Right cardiac atrium (tissue), 5 donors: ENCODE measurements around the gene SCAPER. TPM values are rescaled to one million over a fixed set of nuclear protein-coding genes. Genes with fewer than 3 reads are reported as not detected.
"Not testable (repeated sequence)": the region's sequence is repeated elsewhere in the genome, so short reads cannot be mapped to it uniquely, and the experiment has no call there.

Source experiments
- ATAC-seq, 2 donors: fragments of 200-7000 bp; cut with Tn5 transposase; one replicate each; pipeline versions ENCODE4 v1.8.0 to v1.9.1; 2020; ENCODE audit warnings: moderate library complexity in 2 of 2, mild to moderate bottlenecking in 1 of 2
- DNase-seq, 3 donors: peaks; one replicate each; pipeline ENCODE4 v3.0.0-alpha.2; 2020
- H3K27ac ChIP-seq: one replicate; pipeline ENCODE4 v1.5.1; 2013; ENCODE audit warnings: mild to moderate bottlenecking, low read length, control low read depth, moderate library complexity
- H3K27me3 ChIP-seq: one replicate; pipeline ENCODE4 v1.6.1; 2013; ENCODE audit not compliant: control insufficient read depth, insufficient read depth
- H3K4me1 ChIP-seq: one replicate; pipeline ENCODE4 v1.6.1; 2013; ENCODE audit warnings: low read length; ENCODE audit not compliant: control insufficient read depth, insufficient read depth
- H3K4me3 ChIP-seq: one replicate; pipeline ENCODE4 v1.5.1; 2013; ENCODE audit warnings: low read length, control low read depth
- H3K9me3 ChIP-seq: one replicate; pipeline ENCODE4 v1.6.1; 2013; ENCODE audit warnings: low read length; ENCODE audit not compliant: control insufficient read depth
- WGBS: extraction: QIAGEN DNeasy Blood & Tissue Kit; methylation state at CpG from one replicate; pipeline ENCODE4 v1.1.7; 2013; 5-methylcytosine and 5-hydroxymethylcytosine counted together
- intact Hi-C, 4 donors: fragments of 100-400 bp; cut with DNase I; formaldehyde crosslinking; loops; one replicate each; pipeline versions ENCODE4 v1.11.0 to v1.14.0; 2022 to 2023
- polyA plus RNA-seq: library from polyadenylated mRNA; stranded (reverse); fragments of 200-250 nt; gene quantifications from one replicate; pipeline ENCODE4 v1.2.3, GENCODE V29; 2013
- total RNA-seq, 4 donors: library from RNA; stranded (reverse); fragmentation: NEBNext Ultra II Directional; extraction: Animal tissue kit (Norgen Biotek cat#: 25700); gene quantifications; one replicate each; pipeline ENCODE4 v1.2.1, GENCODE V29; 2021
- donor health status: healthy with polysubstance abuse.
- donor health status: DM: no; HTN: yes; CAD: no.
- donor health status: DM: no; HTN: no; CAD: no.
- donor health status: DM: no; HTN: yes; CAD: no; lungs with severe emphysema.
- donor health status: DM: yes; HTN: yes; CAD: no.

The SCAPER gene
- total and polyA plus RNA-seq, 5 donors: 16.3 to 43.5 (median 36.3) TPM

GRCh38 chr15:76860201-76860600, 44.9 kb downstream of the SCAPER start:
- intact Hi-C loops: loop anchor here in 1 of 4 donors (10.0 kb wide), 1 partner anchor 665 kb away; no protein-coding TSS in a partner anchor
- Histone ChIP-seq H3K4me3 (no peak overlapping the region), H3K27me3 (no peaks in the 10 kb centered on the region), H3K9me3 (no peaks in the 10 kb centered on the region), H3K27ac (no peak overlapping the region), H3K4me1 (no peaks in the 10 kb centered on the region)
- no peak for ATAC-seq
- DNase-seq: no peak

- H3K4me3 ChIP-seq, H3K4me1 ChIP-seq, intact Hi-C loops, H3K27ac ChIP-seq, ATAC-seq, H3K9me3 ChIP-seq, H3K27me3 ChIP-seq, DNase-seq: not testable (repeated sequence)
Measured at GRCh38 chr15:76850367-76850766, 54.8 kb downstream of the SCAPER start.

- Histone ChIP-seq H3K4me3 (no peak overlapping the region), H3K27ac (no peak overlapping the region), H3K9me3 (no peaks in the 10 kb centered on the region), H3K4me1 (no peaks in the 10 kb centered on the region), H3K27me3 (no peaks in the 10 kb centered on the region)
- DNase-seq (no peak), ATAC-seq (no peak)
- WGBS: 84% methylated on average over 1 of the region's 1 CpG
- intact Hi-C loops: no loop called here
Measured at GRCh38 chr15:76846782-76847181, 58.4 kb downstream of the SCAPER start.

GRCh38 chr15:76844096-76844495, 61.0 kb downstream of the SCAPER start:
- intact Hi-C loops: no loop called here
- Histone ChIP-seq H3K4me1 (no peaks in the 10 kb centered on the region), H3K27me3 (no peaks in the 10 kb centered on the region), H3K4me3 (no peak overlapping the region), H3K9me3 (no peaks in the 10 kb centered on the region), H3K27ac (no peak overlapping the region)
- DNase-seq: no peak
- WGBS: 76% methylated on average over 3 of the region's 3 CpGs
- no peak for ATAC-seq

GRCh38 chr15:76843269-76843668, 61.9 kb downstream of the SCAPER start:
- 87% methylated on average over 1 of the region's 1 CpG for WGBS
- no peaks in the 10 kb centered on the region for H3K27me3 ChIP-seq
- ATAC-seq (no peak), DNase-seq (no peak)
- H3K4me3 ChIP-seq: no peak overlapping the region
- intact Hi-C loops: no loop called here
- peaks cover 2% of the 10 kb centered on the region for H3K4me1 ChIP-seq
- H3K27ac ChIP-seq: no peak overlapping the region
- H3K9me3 ChIP-seq: no peaks in the 10 kb centered on the region

GRCh38 chr15:76840830-76841460, 64.2 kb downstream of the SCAPER start:
- no peak overlapping the region for H3K4me3 ChIP-seq
- ATAC-seq: no peak
- H3K9me3 ChIP-seq: no peaks in the 10 kb centered on the region
- no peak overlapping the region for H3K27ac ChIP-seq
- intact Hi-C loops: no loop called here
- no peaks in the 10 kb centered on the region for H3K27me3 ChIP-seq
- peaks cover 2% of the 10 kb centered on the region for H3K4me1 ChIP-seq
- no peak for DNase-seq
- WGBS: 60% methylated on average over 5 of the region's 5 CpGs

- H3K27me3 ChIP-seq: no peaks in the 10 kb centered on the region
- no peak overlapping the region for H3K27ac ChIP-seq
- peaks cover 2% of the 10 kb centered on the region for H3K4me1 ChIP-seq
- ATAC-seq: no peak
- intact Hi-C loops: no loop called here
- WGBS: 74% methylated on average over 3 of the region's 3 CpGs
- DNase-seq: no peak
- no peaks in the 10 kb centered on the region for H3K9me3 ChIP-seq
- H3K4me3 ChIP-seq: no peak overlapping the region
Measured at GRCh38 chr15:76839173-76839572, 66.0 kb downstream of the SCAPER start.

- intact Hi-C loops: no loop called here
- no peaks in the 10 kb centered on the region for H3K9me3 ChIP-seq
- peaks cover 2% of the 10 kb centered on the region for H3K4me1 ChIP-seq
- ATAC-seq (no peak), DNase-seq (no peak)
- 92% methylated on average over 6 of the region's 6 CpGs for WGBS
- H3K27me3 ChIP-seq: no peaks in the 10 kb centered on the region
- H3K27ac ChIP-seq: no peak overlapping the region
- H3K4me3 ChIP-seq: no peak overlapping the region
Measured at GRCh38 chr15:76837474-76837873, 67.7 kb downstream of the SCAPER start.

- DNase-seq: no peak
- Histone ChIP-seq H3K4me1 (no peaks in the 10 kb centered on the region), H3K4me3 (no peak overlapping the region), H3K27ac (no peak overlapping the region), H3K9me3 (no peaks in the 10 kb centered on the region), H3K27me3 (no peaks in the 10 kb centered on the region)
- 95% methylated on average over 4 of the region's 4 CpGs for WGBS
- intact Hi-C loops: no loop called here
- ATAC-seq: no peak
Measured at GRCh38 chr15:76829939-76830338, 75.2 kb downstream of the SCAPER start.

- intact Hi-C loops: no loop called here
- Histone ChIP-seq H3K27ac (no peak overlapping the region), H3K4me3 (no peak overlapping the region), H3K4me1 (peaks cover 1% of the 10 kb centered on the region), H3K9me3 (no peaks in the 10 kb centered on the region), H3K27me3 (no peaks in the 10 kb centered on the region)
- ATAC-seq (no peak), DNase-seq (no peak)
- 92% methylated on average over 4 of the region's 4 CpGs for WGBS
Measured at GRCh38 chr15:76823890-76824289, 81.2 kb downstream of the SCAPER start.

- H3K27ac ChIP-seq: no peak overlapping the region
- peaks cover 1% of the 10 kb centered on the region for H3K4me1 ChIP-seq
- ATAC-seq (no peak), DNase-seq (no peak)
- WGBS: 95% methylated on average over 2 of the region's 2 CpGs
- H3K4me3 ChIP-seq: no peak overlapping the region
- no peaks in the 10 kb centered on the region for H3K27me3 ChIP-seq
- no peaks in the 10 kb centered on the region for H3K9me3 ChIP-seq
- intact Hi-C loops: no loop called here
Measured at GRCh38 chr15:76823303-76823702, 81.8 kb downstream of the SCAPER start.

GRCh38 chr15:76818926-76819325, 86.2 kb downstream of the SCAPER start:
- H3K27me3 ChIP-seq, intact Hi-C loops, DNase-seq, H3K4me3 ChIP-seq, H3K9me3 ChIP-seq, ATAC-seq, H3K4me1 ChIP-seq, H3K27ac ChIP-seq: not testable (repeated sequence)
- WGBS: 95% methylated on average over 9 of the region's 9 CpGs
